GM10266 (cell line): ENCODE data around the gene CCNB3.
"Not testable (repeated sequence)": the region's sequence is repeated elsewhere in the genome, so short reads cannot be mapped to it uniquely, and the experiment has no call there.

Experiments
- DNase-seq: peaks from one replicate; pipeline ENCODE4 v3.0.0; 2012; ENCODE audit errors: extremely low spot score
- TF ChIP-seq, protein P1 (sequence below): IDR thresholded peaks from 2 replicates; pipeline ENCODE4 v1.5.1; 2012; ENCODE audit warnings: mild to moderate bottlenecking, low read depth; ENCODE audit not compliant: control insufficient read depth, insufficient read depth; ENCODE audit errors: missing control alignments

Gene CCNB3

DNA sequence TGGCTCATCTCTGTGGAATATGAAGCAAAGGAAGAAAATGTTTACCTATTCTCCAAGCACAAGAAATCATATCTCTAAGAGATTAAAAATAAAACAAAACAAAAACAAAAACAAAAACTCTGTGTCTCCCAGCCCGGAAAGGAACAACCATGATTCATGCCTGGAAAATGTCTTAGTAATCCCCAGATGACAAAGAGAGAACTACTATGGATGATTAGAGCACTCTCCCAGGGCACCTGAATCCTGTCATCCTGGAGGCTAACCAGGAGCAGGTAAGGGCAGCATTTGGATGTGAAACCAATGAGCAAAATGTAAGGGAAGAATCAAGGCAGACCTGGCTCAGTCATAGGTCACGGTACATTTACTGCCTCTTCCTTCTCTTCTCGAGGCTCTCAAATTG lies 2.0 kb upstream of the CCNB3 start:
- no peak for DNase-seq
- TF ChIP-seq, protein P1, sequence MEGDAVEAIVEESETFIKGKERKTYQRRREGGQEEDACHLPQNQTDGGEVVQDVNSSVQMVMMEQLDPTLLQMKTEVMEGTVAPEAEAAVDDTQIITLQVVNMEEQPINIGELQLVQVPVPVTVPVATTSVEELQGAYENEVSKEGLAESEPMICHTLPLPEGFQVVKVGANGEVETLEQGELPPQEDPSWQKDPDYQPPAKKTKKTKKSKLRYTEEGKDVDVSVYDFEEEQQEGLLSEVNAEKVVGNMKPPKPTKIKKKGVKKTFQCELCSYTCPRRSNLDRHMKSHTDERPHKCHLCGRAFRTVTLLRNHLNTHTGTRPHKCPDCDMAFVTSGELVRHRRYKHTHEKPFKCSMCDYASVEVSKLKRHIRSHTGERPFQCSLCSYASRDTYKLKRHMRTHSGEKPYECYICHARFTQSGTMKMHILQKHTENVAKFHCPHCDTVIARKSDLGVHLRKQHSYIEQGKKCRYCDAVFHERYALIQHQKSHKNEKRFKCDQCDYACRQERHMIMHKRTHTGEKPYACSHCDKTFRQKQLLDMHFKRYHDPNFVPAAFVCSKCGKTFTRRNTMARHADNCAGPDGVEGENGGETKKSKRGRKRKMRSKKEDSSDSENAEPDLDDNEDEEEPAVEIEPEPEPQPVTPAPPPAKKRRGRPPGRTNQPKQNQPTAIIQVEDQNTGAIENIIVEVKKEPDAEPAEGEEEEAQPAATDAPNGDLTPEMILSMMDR, result no peak

DNA sequence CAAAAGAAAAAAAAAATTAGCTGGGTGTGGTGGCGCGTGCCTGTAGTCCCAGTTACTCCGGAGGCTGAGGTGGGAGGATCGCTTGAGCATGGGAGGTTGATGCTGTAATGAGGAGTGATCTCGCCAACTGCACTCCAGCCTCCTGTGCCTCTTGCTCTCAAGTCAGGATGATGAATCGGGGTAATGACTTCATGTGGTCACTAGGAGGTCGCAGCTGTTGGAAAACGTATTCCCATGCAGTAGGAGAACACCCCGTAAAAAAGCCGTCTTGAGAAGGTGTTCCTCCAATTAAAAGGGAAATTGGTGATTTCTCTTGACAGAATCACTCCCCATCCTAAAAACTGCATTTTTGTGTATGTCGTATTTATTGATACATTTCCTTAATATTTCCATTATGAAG lies 2.2 kb downstream of the CCNB3 start:
- DNase-seq, result no peak
- TF ChIP-seq, protein P1, result no peak

DNA sequence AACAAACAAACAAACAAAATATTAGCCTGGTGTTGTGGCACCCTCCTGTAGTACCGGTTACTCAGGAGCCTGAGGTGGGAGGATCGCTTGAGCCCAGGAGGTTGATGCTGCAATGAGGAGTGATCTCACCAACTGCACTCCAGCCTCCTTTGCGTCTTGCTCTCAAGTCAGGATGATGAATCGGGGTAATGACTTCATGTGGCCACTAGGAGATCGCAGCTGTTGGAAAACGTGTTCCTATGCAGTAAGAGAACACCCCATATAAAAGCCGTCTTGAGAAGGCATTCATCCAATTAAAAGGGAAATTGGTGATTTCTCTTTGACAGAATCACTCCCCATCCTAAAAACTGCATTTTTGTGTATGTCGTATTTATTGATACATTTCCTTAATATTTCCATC lies 6.9 kb downstream of the CCNB3 start:
- TF ChIP-seq, protein P1, result no peak
- DNase-seq, result no peak

DNA sequence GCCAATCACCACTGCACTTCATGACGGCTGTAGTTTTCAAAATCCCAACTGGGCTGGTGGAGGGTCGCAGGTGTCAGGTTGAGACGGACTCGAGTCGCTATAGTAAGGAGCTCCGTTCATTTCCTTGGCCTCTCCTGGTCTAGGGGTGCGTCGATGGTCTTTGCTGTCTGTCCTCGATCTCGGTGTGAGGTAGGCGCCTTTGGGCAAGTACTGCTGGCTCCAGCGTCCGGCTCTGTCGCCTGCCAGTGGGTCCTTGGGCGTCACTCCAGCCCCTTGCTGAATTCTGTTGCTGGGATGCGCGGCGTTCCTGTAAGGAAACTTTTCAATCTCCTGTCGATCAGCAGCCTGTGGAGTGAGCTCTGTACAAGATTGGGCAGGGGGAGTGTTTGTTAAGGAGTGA lies 76.7 kb downstream of the CCNB3 start:
- TF ChIP-seq, protein P1, result no peak
- DNase-seq, result no peak

DNA sequence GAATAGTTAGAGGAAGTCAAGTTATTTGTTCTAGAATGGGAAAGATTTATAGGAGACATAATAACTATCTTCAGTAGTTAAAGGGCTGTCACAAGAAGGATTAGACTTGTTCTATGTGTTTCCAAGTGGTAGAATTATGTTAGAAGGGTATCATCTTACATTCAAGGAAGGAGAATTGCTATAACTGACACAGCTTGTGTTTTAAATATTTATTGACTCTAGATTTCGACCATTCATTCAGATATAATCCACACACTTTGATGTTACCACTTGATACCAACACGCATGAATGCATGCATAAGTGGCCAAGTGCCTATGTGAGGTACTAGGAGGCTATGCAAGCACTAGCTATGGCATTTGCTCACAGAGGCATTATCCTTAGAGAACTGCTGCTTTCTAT lies 122.7 kb downstream of the CCNB3 start:
- no peak for DNase-seq
- TF ChIP-seq, protein P1, result no peak

DNA sequence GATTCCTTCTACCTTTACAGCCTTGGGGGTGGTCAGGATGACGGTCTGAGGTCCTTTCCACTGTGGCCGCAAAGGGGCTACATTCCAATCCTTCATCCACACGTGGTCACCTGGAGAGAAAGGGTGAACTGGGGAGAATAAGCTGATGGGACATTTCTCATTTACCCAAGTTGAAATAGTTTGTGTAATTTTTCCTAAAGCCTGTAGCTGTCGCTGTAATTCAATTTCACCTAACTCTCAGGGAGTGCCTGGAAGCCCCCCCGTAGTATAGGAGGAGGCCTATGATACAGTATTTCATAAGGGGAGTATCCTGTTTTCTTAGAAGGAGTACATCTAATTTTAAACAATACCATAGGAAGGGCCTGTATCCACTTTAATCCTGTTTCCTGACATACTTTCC lies 128.1 kb downstream of the CCNB3 start:
- DNase-seq, result not testable (repeated sequence)

DNA sequence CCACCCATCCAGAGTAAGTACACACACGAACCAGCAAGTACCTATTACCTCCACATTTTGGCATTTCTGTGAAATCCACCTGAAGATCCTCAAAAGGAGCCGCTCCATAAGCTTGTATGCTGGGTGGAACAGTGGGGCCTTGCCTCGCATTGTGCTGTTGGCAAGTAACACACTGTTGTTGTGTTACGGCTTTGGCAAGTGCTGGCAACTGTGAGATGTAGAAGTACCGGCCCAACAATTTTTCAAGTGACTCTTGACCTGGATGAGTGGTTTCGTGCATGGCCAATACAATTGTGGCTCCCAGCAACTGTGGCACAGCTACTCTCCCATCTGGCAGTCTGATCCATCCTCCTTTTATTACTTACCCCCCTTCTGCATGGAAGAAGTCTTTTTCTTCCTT lies 128.7 kb downstream of the CCNB3 start:
- no peak for DNase-seq
- TF ChIP-seq, protein P1, result no peak

DNA sequence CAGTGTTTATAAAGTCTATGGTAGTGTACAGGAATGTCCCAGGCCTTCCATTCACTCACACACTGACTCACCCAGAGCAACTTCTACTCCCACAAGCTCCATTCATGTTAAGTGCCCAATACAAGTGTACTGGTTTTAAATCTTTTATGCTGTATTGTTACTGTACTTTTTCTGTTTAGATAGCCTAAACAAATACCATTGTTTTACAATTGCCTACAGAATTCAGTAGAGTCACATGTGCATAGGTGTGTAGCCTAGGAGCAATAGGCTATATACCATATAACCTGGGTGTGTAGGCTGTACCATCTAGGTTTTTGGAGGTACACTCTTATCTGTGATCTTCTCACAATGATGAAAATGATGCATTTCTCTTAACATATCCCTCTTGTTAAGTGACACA lies 139.4 kb downstream of the CCNB3 start:
- TF ChIP-seq, protein P1, result no peak
- no peak for DNase-seq
